HG03064 (cell line): ENCODE results near the gene NOX5.

ENCODE experiments used
- ATAC-seq: cut with Tn5 transposase; IDR thresholded peaks from one replicate; pipeline ENCODE4 v1.9.1; 2021; ENCODE audit warnings: low read depth; ENCODE audit not compliant: unreplicated experiment

Gene NOX5

GRCh38 chr15:69094124-69094921, 79.8 kb downstream of the NOX5 start:
- no peak for ATAC-seq

DNA sequence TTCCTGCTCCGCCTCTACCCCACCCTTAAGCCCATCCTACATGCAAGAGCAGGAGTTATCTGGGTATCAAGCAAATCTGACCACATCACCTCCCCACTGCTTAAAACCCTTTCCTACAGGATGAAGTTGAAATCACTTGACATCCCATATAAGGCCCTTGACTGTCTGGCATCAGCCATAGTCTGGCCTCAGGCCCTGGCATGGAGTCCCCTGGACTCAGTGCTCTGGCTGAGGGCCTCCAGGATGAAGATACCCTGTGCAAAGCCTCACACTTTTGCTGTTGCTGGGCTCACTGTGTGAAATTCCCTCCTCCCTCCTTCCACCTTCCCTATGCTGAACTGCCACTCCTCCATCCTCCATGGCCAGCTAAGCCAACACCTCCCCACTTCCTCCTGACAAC, 80.8 kb downstream of the NOX5 start:
- no peak for ATAC-seq

GRCh38 chr15:69096196-69096595, 81.7 kb downstream of the NOX5 start:
- no peak for ATAC-seq

GRCh38 chr15:69096626-69097025, 82.1 kb downstream of the NOX5 start:
- no peak for ATAC-seq

GRCh38 chr15:69098771-69099170, 84.3 kb downstream of the NOX5 start:
- no peak for ATAC-seq

DNA sequence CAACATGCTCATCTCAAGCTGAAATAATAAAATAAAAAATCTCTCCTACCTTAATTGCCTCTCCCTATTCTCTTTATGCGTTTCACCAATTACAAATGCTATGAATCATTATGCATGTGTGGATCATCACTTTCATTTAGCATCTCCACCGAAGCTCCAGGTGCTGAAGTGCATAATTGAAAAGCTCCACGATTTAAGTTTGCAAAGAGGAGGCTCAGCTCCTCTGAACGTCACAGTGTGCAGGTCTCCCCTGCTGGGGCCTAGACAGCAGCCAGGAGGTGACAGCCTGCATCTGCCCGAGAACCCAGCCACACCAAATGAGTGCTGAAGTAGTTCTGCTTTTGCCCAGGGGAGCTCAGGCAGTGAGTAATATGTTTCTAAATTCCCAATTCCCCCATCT, 85.4 kb downstream of the NOX5 start:
- no peak for ATAC-seq

- no peak for ATAC-seq
Measured at GRCh38 chr15:69100821-69101220, 86.3 kb downstream of the NOX5 start.

GRCh38 chr15:69104050-69104750, 89.7 kb downstream of the NOX5 start:
- no peak for ATAC-seq

DNA sequence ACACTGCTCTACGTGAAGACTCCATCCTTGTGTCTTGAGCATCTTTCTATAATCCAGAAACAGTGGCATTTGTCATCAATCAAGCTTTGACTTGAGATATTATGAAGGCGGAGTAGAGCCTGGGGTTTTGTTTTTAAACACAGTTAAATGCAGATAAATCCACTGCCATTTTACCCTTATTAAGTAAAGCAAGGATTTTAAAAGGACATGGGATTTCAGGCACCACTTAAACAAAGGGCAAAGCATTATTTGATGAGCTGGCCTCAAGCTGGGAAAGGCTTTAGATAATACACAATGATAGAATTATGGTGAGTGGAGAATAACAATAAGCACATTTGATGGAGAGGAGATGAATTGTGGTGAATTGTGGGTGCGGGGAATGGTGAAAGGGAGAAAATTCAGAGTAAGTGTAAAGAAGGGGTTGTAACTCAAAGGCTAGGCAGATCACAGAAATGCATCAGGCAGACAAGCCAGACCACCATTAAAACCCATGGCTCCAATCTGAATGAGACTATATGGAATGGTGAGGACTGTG, 91.0 kb downstream of the NOX5 start:
- ATAC-seq, result no peak

- ATAC-seq, result no peak
Measured at GRCh38 chr15:69107025-69107620, 92.6 kb downstream of the NOX5 start.
